ENCODE measurements around the gene VIT.
"Not testable (repeated sequence)": the region's sequence is repeated elsewhere in the genome, so short reads cannot be mapped to it uniquely, and the experiment has no call there.

Gene VIT

GRCh38 chr2:36819095-36819711 is 122.7 kb downstream of the VIT start:
- no peak for TF ChIP-seq CTCF (IDR thresholded peaks at IDR 0.05; ENCODE audit: low read depth, low read length, missing control alignments)
- no peak overlapping the region for H3K4me3 ChIP-seq (ENCODE audit: low read depth, low read length)
- DNase-seq (ENCODE audit: low read depth), result no peak
- in situ Hi-C loops (cut with HindIII; ENCODE audit: low sequenced_read_pairs), result no loop called here

- no peak for TF ChIP-seq CTCF (IDR thresholded peaks at IDR 0.05; ENCODE audit: low read depth, low read length, missing control alignments)
- no peak for DNase-seq (ENCODE audit: low read depth)
- no peak overlapping the region for H3K4me3 ChIP-seq (ENCODE audit: low read depth, low read length)
- in situ Hi-C loops (cut with HindIII; ENCODE audit: low sequenced_read_pairs), result no loop called here
Observed at GRCh38 chr2:36820942-36821605, 124.6 kb downstream of the VIT start.

- no peak overlapping the region for H3K4me3 ChIP-seq (ENCODE audit: low read depth, low read length)
- in situ Hi-C loops (cut with HindIII; ENCODE audit: low sequenced_read_pairs), result no loop called here
- no peak for TF ChIP-seq CTCF (IDR thresholded peaks at IDR 0.05; ENCODE audit: low read depth, low read length, missing control alignments)
- DNase-seq (ENCODE audit: low read depth), result no peak
Observed at GRCh38 chr2:36823862-36824261, 127.4 kb downstream of the VIT start.

GRCh38 chr2:36824273-36824672 is 127.8 kb downstream of the VIT start:
- H3K4me3 ChIP-seq (ENCODE audit: low read depth, low read length), result no peak overlapping the region
- in situ Hi-C loops (cut with HindIII; ENCODE audit: low sequenced_read_pairs), result no loop called here
- no peak for TF ChIP-seq CTCF (IDR thresholded peaks at IDR 0.05; ENCODE audit: low read depth, low read length, missing control alignments)
- no peak for DNase-seq (ENCODE audit: low read depth)

GRCh38 chr2:36824683-36825082 is 128.2 kb downstream of the VIT start:
- H3K4me3 ChIP-seq (ENCODE audit: low read depth, low read length); in situ Hi-C loops (cut with HindIII; ENCODE audit: low sequenced_read_pairs); DNase-seq (ENCODE audit: low read depth): not testable (repeated sequence)

- in situ Hi-C loops (cut with HindIII; ENCODE audit: low sequenced_read_pairs), result no loop called here
Observed at GRCh38 chr2:36831185-36831584, 134.7 kb downstream of the VIT start.

More at GRCh38 chr2:36831185-36831584, 134.7 kb downstream of the VIT start:
- H3K4me3 ChIP-seq (ENCODE audit: low read depth, low read length), result no peak overlapping the region
- TF ChIP-seq CTCF (IDR thresholded peaks at IDR 0.05; ENCODE audit: low read depth, low read length, missing control alignments), result no peak
- DNase-seq (ENCODE audit: low read depth), result no peak

All from astrocyte of the cerebellum (primary cell).